NCI-H1105 treated with DMSO at 0.1 percent for 48 hours (cell line): Measurements from ENCODE around the gene PLEKHM1.
"Not testable (repeated sequence)": the region's sequence is repeated elsewhere in the genome, so short reads cannot be mapped to it uniquely, and the experiment has no call there.

ENCODE experiments used
- DNase-seq: peaks from one replicate; lab custom pipeline; 2025; lab: John Stamatoyannopoulos, UW

The PLEKHM1 gene

GRCh38 chr17:45490615-45491433, at the start of gene PLEKHM1:
PLEKHM1 (minus strand) TSS chr17:45490721; CDS start chr17:45482484, 8,237 bp downstream.
- peak; percentile 37 for DNase-seq

GRCh38 chr17:45538168-45538567, 47.6 kb upstream of the PLEKHM1 start:
- DNase-seq = not testable (repeated sequence)

GRCh38 chr17:45506072-45506471, 15.6 kb upstream of the PLEKHM1 start:
- DNase-seq = not testable (repeated sequence)

GRCh38 chr17:45505183-45505582, 14.7 kb upstream of the PLEKHM1 start:
- not testable (repeated sequence) for DNase-seq

GRCh38 chr17:45501092-45501707, 10.7 kb upstream of the PLEKHM1 start:
- DNase-seq = not testable (repeated sequence)

GRCh38 chr17:45500478-45500877, 10.0 kb upstream of the PLEKHM1 start:
- DNase-seq = not testable (repeated sequence)

GRCh38 chr17:45499208-45499607, 8.7 kb upstream of the PLEKHM1 start:
- not testable (repeated sequence) for DNase-seq

- DNase-seq = not testable (repeated sequence)
Observed at GRCh38 chr17:45498377-45498776, 7.9 kb upstream of the PLEKHM1 start.

GRCh38 chr17:45497449-45497848, 6.9 kb upstream of the PLEKHM1 start:
- DNase-seq = not testable (repeated sequence)

- DNase-seq = not testable (repeated sequence)
Observed at GRCh38 chr17:45496507-45496906, 6.0 kb upstream of the PLEKHM1 start.

- not testable (repeated sequence) for DNase-seq
Observed at GRCh38 chr17:45494556-45494955, 4.0 kb upstream of the PLEKHM1 start.

- DNase-seq = not testable (repeated sequence)
Observed at GRCh38 chr17:45492156-45492555, 1.6 kb upstream of the PLEKHM1 start.

- not testable (repeated sequence) for DNase-seq
Observed at GRCh38 chr17:45490198-45490597, 323 bp downstream of the PLEKHM1 start.

GRCh38 chr17:45487704-45488103, 2.8 kb downstream of the PLEKHM1 start:
- not testable (repeated sequence) for DNase-seq

- DNase-seq = not testable (repeated sequence)
Observed at GRCh38 chr17:45483591-45484216, 6.8 kb downstream of the PLEKHM1 start.

GRCh38 chr17:45483177-45483576, 7.3 kb downstream of the PLEKHM1 start:
- DNase-seq = not testable (repeated sequence)

GRCh38 chr17:45482317-45482716, 8.2 kb downstream of the PLEKHM1 start:
- DNase-seq = not testable (repeated sequence)

- DNase-seq = not testable (repeated sequence)
Observed at GRCh38 chr17:45475436-45475835, 15.1 kb downstream of the PLEKHM1 start.

GRCh38 chr17:45472249-45472648, 18.3 kb downstream of the PLEKHM1 start:
- not testable (repeated sequence) for DNase-seq

GRCh38 chr17:45469204-45469563, 21.3 kb downstream of the PLEKHM1 start:
- not testable (repeated sequence) for DNase-seq

- not testable (repeated sequence) for DNase-seq
Observed at GRCh38 chr17:45468293-45469203, 22.0 kb downstream of the PLEKHM1 start.
